Measurements from ENCODE around the gene NR3C2.

- TF ChIP-seq CTCF (IDR thresholded peaks at IDR 0.05), result no peak
- TF ChIP-seq POLR2A (IDR thresholded peaks at IDR 0.05), result no peak
Observed at GRCh38 chr4:148452970-148453369, 10.8 kb upstream of the NR3C2 start.
